Naive thymus-derived CD8-positive, alpha-beta T cell (primary cell): ENCODE measurements around the gene LPP. TPM values are rescaled to one million over a fixed set of nuclear protein-coding genes. Genes with fewer than 3 reads are reported as not detected.

Source experiments
- ATAC-seq, 2 donors: fragments of 150-1000 bp; cut with Tn5 transposase in 1 of 2; sonication (Bioruptor Pico), chemical (Tn5 transposase) in 1 of 2; 1 replicate in 1 of 2; 2 replicates in 1 of 2; pipeline ENCODE4 v1.10.0; 2021; ENCODE audit warnings: mild to moderate bottlenecking in 2 of 2, moderate library complexity in 2 of 2
- POLR2A ChIA-PET: fragments of 350-600 bp; sonication (Branson Sonifier 250); formaldehyde crosslinking; loops from one replicate; lab custom pipeline; 2021; ENCODE audit warnings: antibody characterized with exemption; lab: Charles Lee
- DNase-seq, 10 donors: peaks; one replicate each; pipeline versions ENCODE4 v3.0.0 to v3.0.0-alpha.2; 2020 to 2022
- H3K27ac Mint-ChIP-seq, 10 donors: one replicate each; pipeline ENCODE4 v1.8.0; 2020 to 2022; ENCODE audit warnings: mild to moderate bottlenecking in 10 of 10, mixed read lengths in 10 of 10, moderate library complexity in 4 of 10, inconsistent platforms in 1 of 10
- H3K27me3 Mint-ChIP-seq, 5 donors: one replicate each; pipeline ENCODE4 v1.8.0; 2021 to 2022; ENCODE audit warnings: mixed read lengths in 5 of 5
- H3K36me3 Mint-ChIP-seq, 3 donors: one replicate each; pipeline ENCODE4 v1.8.0; 2020 to 2022; ENCODE audit warnings: mixed read lengths in 3 of 3, mild to moderate bottlenecking in 2 of 3, inconsistent platforms in 1 of 3
- H3K4me1 Mint-ChIP-seq, 4 donors: one replicate each; pipeline ENCODE4 v1.8.0; 2021 to 2022; ENCODE audit warnings: mixed read lengths in 4 of 4
- H3K4me3 Mint-ChIP-seq, 10 donors: one replicate each; pipeline ENCODE4 v1.8.0; 2020 to 2022; ENCODE audit warnings: mild to moderate bottlenecking in 10 of 10, mixed read lengths in 10 of 10, moderate library complexity in 6 of 10, inconsistent platforms in 1 of 10
- H3K9me3 Mint-ChIP-seq, 9 donors: one replicate each; pipeline ENCODE4 v1.8.0; 2020 to 2022; ENCODE audit warnings: mixed read lengths in 9 of 9, mild to moderate bottlenecking in 3 of 9, inconsistent platforms in 1 of 9, moderate library complexity in 1 of 9
- polyA plus RNA-seq, 3 donors: library from polyadenylated mRNA; unstranded; fragments of 300-500 nt; fragmentation: Illumina TruSeq; gene quantifications; one replicate each; pipeline ENCODE4 v1.2.3, GENCODE V29; 2021
- total RNA-seq, 8 experiments: library from RNA in 2 of 8; stranded (reverse) in 2 of 8; gene quantifications; one replicate each; pipeline ENCODE4 v1.2.3 and lab custom pipeline; 2021 to 2026

The LPP gene
- total and polyA plus RNA-seq, 5 experiments from 2014 or later = 4.9 to 12.5 (median 7.7) TPM

GRCh38 chr3:188191460-188191859 is 37.5 kb downstream of the LPP start:
- H3K36me3 Mint-ChIP-seq = peaks cover 11 to 14% (median 13%) of the 10 kb centered on the region in 3 donors
- H3K4me1 Mint-ChIP-seq = peaks cover 19 to 53% (median 41%) of the 10 kb centered on the region in 4 donors
- ATAC-seq = no peak
- peaks cover 0 to 2% (median 0%) of the 10 kb centered on the region in 9 donors for H3K9me3 Mint-ChIP-seq
- H3K27me3 Mint-ChIP-seq = no peaks in the 10 kb centered on the region
- no peak overlapping the region for H3K4me3 Mint-ChIP-seq
- POLR2A ChIA-PET = no interaction called here
- no peak for DNase-seq
- H3K27ac Mint-ChIP-seq = peak overlapping the region in 1 of 10 donors; percentile 15

- POLR2A ChIA-PET = no interaction called here
- no peak for DNase-seq
- H3K27me3 Mint-ChIP-seq = no peaks in the 10 kb centered on the region
These were observed 38.1 kb downstream of the LPP start for GRCh38 chr3:188192034-188192433.

GRCh38 chr3:188194332-188194731 is 40.4 kb downstream of the LPP start:
- ATAC-seq (no peak), DNase-seq (no peak)
- POLR2A ChIA-PET = no interaction called here
- H3K27ac Mint-ChIP-seq = no peak overlapping the region
- peaks cover 17 to 57% (median 28%) of the 10 kb centered on the region in 4 donors for H3K4me1 Mint-ChIP-seq
- no peak overlapping the region for H3K4me3 Mint-ChIP-seq
- H3K9me3 Mint-ChIP-seq = peaks cover 0 to 2% (median 0%) of the 10 kb centered on the region in 9 donors
- H3K27me3 Mint-ChIP-seq = no peaks in the 10 kb centered on the region
- peaks cover 11 to 17% (median 13%) of the 10 kb centered on the region in 3 donors for H3K36me3 Mint-ChIP-seq

More at GRCh38 chr3:188192034-188192433, 38.1 kb downstream of the LPP start:
- H3K4me3 Mint-ChIP-seq = no peak overlapping the region
- H3K27ac Mint-ChIP-seq = peak overlapping the region in 2 of 10 donors; percentile 3 to 30
- peaks cover 11 to 14% (median 13%) of the 10 kb centered on the region in 3 donors for H3K36me3 Mint-ChIP-seq
- ATAC-seq = no peak
- peaks cover 0 to 2% (median 0%) of the 10 kb centered on the region in 9 donors for H3K9me3 Mint-ChIP-seq
- peaks cover 20 to 53% (median 41%) of the 10 kb centered on the region in 4 donors for H3K4me1 Mint-ChIP-seq

GRCh38 chr3:188196232-188196990 is 42.5 kb downstream of the LPP start:
- ATAC-seq = no peak
- POLR2A ChIA-PET = no interaction called here
- Mint-ChIP-seq H3K4me1 (peaks cover 11 to 46% (median 15%) of the 10 kb centered on the region in 4 donors), H3K27ac (peak overlapping the region in 1 of 10 donors; percentile 86), H3K9me3 (peaks cover 0 to 2% (median 0%) of the 10 kb centered on the region in 9 donors), H3K4me3 (peak overlapping the region in 1 of 10 donors; percentile 43), H3K27me3 (no peaks in the 10 kb centered on the region), H3K36me3 (peaks cover 10 to 14% (median 11%) of the 10 kb centered on the region in 3 donors)
- DNase-seq = no peak

GRCh38 chr3:188197388-188197847 is 43.5 kb downstream of the LPP start:
- ATAC-seq = no peak
- Mint-ChIP-seq H3K36me3 (peaks cover 4 to 10% (median 6%) of the 10 kb centered on the region in 3 donors), H3K9me3 (peaks cover 0 to 2% (median 0%) of the 10 kb centered on the region in 9 donors), H3K27ac (no peak overlapping the region), H3K4me1 (peaks cover 12 to 43% (median 16%) of the 10 kb centered on the region in 4 donors), H3K27me3 (no peaks in the 10 kb centered on the region), H3K4me3 (no peak overlapping the region)
- DNase-seq = no peak
- POLR2A ChIA-PET = no interaction called here

- peaks cover 13 to 43% (median 20%) of the 10 kb centered on the region in 4 donors for H3K4me1 Mint-ChIP-seq
- DNase-seq = no peak
These were observed 44.0 kb downstream of the LPP start for GRCh38 chr3:188198001-188198400.

GRCh38 chr3:188198760-188199327 is 44.9 kb downstream of the LPP start:
- Mint-ChIP-seq H3K36me3 (peaks cover 0 to 3% (median 0%) of the 10 kb centered on the region in 3 donors), H3K4me1 (peaks cover 13 to 41% (median 20%) of the 10 kb centered on the region in 4 donors), H3K27ac (no peak overlapping the region), H3K4me3 (no peak overlapping the region), H3K27me3 (no peaks in the 10 kb centered on the region), H3K9me3 (peaks cover 0 to 2% (median 0%) of the 10 kb centered on the region in 9 donors)
- POLR2A ChIA-PET = no interaction called here
- DNase-seq (no peak), ATAC-seq (no peak)

More at GRCh38 chr3:188198001-188198400, 44.0 kb downstream of the LPP start:
- Mint-ChIP-seq H3K36me3 (peaks cover 0 to 6% (median 1%) of the 10 kb centered on the region in 3 donors), H3K9me3 (peaks cover 0 to 2% (median 0%) of the 10 kb centered on the region in 9 donors), H3K4me3 (no peak overlapping the region), H3K27me3 (no peaks in the 10 kb centered on the region), H3K27ac (peak overlapping the region in 1 of 10 donors; percentile 3)
- no peak for ATAC-seq
- POLR2A ChIA-PET = no interaction called here

GRCh38 chr3:188199386-188199785 is 45.4 kb downstream of the LPP start:
- H3K27me3 Mint-ChIP-seq = no peaks in the 10 kb centered on the region
- ATAC-seq = no peak
- POLR2A ChIA-PET = no interaction called here
- H3K27ac Mint-ChIP-seq = no peak overlapping the region
- H3K4me1 Mint-ChIP-seq = peaks cover 15 to 47% (median 21%) of the 10 kb centered on the region in 4 donors
- H3K36me3 Mint-ChIP-seq = peaks cover 0 to 3% (median 0%) of the 10 kb centered on the region in 3 donors
- no peak for DNase-seq
- no peak overlapping the region for H3K4me3 Mint-ChIP-seq
- H3K9me3 Mint-ChIP-seq = peaks cover 0 to 2% (median 0%) of the 10 kb centered on the region in 9 donors

GRCh38 chr3:188200481-188200880 is 46.5 kb downstream of the LPP start:
- Mint-ChIP-seq H3K27me3 (no peaks in the 10 kb centered on the region), H3K27ac (no peak overlapping the region), H3K9me3 (peaks cover 0 to 2% (median 0%) of the 10 kb centered on the region in 9 donors), H3K36me3 (peaks cover 0 to 5% (median 0%) of the 10 kb centered on the region in 3 donors), H3K4me1 (peaks cover 17 to 48% (median 22%) of the 10 kb centered on the region in 4 donors), H3K4me3 (no peak overlapping the region)
- DNase-seq (no peak), ATAC-seq (no peak)
- POLR2A ChIA-PET = interaction anchor here (0.5 kb wide), 1 partner anchor 436 kb away, joined by 3 read pairs; no protein-coding TSS in a partner anchor

GRCh38 chr3:188202358-188203138 is 48.6 kb downstream of the LPP start:
- POLR2A ChIA-PET = no interaction called here
- DNase-seq = no peak
- no peak overlapping the region for H3K4me3 Mint-ChIP-seq
- H3K4me1 Mint-ChIP-seq = peaks cover 15 to 38% (median 18%) of the 10 kb centered on the region in 4 donors
- no peak for ATAC-seq
- H3K27ac Mint-ChIP-seq = no peak overlapping the region
- H3K9me3 Mint-ChIP-seq = no peaks in the 10 kb centered on the region
- no peaks in the 10 kb centered on the region for H3K27me3 Mint-ChIP-seq
- peaks cover 0 to 6% (median 0%) of the 10 kb centered on the region in 3 donors for H3K36me3 Mint-ChIP-seq

- H3K4me1 Mint-ChIP-seq = peaks cover 14 to 25% (median 20%) of the 10 kb centered on the region in 4 donors
These were observed 50.6 kb downstream of the LPP start for GRCh38 chr3:188204526-188204925.

GRCh38 chr3:188205992-188206416 is 52.0 kb downstream of the LPP start:
- H3K4me3 Mint-ChIP-seq = no peak overlapping the region
- peaks cover 0 to 15% (median 7%) of the 10 kb centered on the region in 3 donors for H3K36me3 Mint-ChIP-seq
- ATAC-seq = no peak
- H3K27ac Mint-ChIP-seq = peak overlapping the region in 1 of 10 donors; percentile 38
- DNase-seq = no peak
- no peaks in the 10 kb centered on the region for H3K9me3 Mint-ChIP-seq
- peaks cover 13 to 25% (median 21%) of the 10 kb centered on the region in 4 donors for H3K4me1 Mint-ChIP-seq
- no peaks in the 10 kb centered on the region for H3K27me3 Mint-ChIP-seq
- POLR2A ChIA-PET = no interaction called here

More at GRCh38 chr3:188204526-188204925, 50.6 kb downstream of the LPP start:
- Mint-ChIP-seq H3K9me3 (no peaks in the 10 kb centered on the region), H3K27me3 (no peaks in the 10 kb centered on the region), H3K4me3 (no peak overlapping the region), H3K36me3 (peaks cover 0 to 15% (median 5%) of the 10 kb centered on the region in 3 donors), H3K27ac (peak overlapping the region in 2 of 10 donors; percentile 39 to 66)
- ATAC-seq (no peak), DNase-seq (no peak)
- POLR2A ChIA-PET = no interaction called here
